HEK293 (cell line): ENCODE data around the gene ZBTB20.

ENCODE experiments used
- CTCF ChIA-PET: fragments of 350-600 bp; formaldehyde crosslinking; extraction: SDS; loops from one replicate; lab custom pipeline; 2021; ENCODE audit warnings: antibody characterized with exemption; lab: Yijun Ruan, JAX
- POLR2A ChIA-PET: fragments of 300-600 bp; formaldehyde crosslinking; extraction: SDS; loops from one replicate; lab custom pipeline; 2020; ENCODE audit warnings: antibody characterized with exemption, inconsistent platforms; lab: Yijun Ruan, JAX
- H3K27ac ChIP-seq: fragments of 200-500 bp; sonication (Bioruptor generic); 2 replicates; pipeline ENCODE4 v1.5.1; 2014; ENCODE audit warnings: low read depth, low read length, control low read depth, inconsistent platforms; ENCODE audit errors: extremely low read depth
- H3K36me3 ChIP-seq, 2 experiments: fragments of 200-500 bp in 1 of 2; sonication (Bioruptor generic) in 1 of 2; 1 replicate in 1 of 2; 2 replicates in 1 of 2; pipeline ENCODE4 v1.5.1; 2014 to 2017; ENCODE audit warnings: inconsistent platforms in 2 of 2, low read length in 2 of 2; ENCODE audit not compliant: control insufficient read depth in 2 of 2, insufficient read depth in 1 of 2
- H3K4me1 ChIP-seq: fragments of 200-500 bp; sonication (Bioruptor generic); 2 replicates; pipeline ENCODE4 v1.5.1; 2014; ENCODE audit warnings: mild to moderate bottlenecking, low read length, inconsistent platforms; ENCODE audit not compliant: control insufficient read depth, insufficient read depth
- H3K4me3 ChIP-seq: 2 replicates; pipeline ENCODE4 v1.5.1; 2011; ENCODE audit warnings: low read depth, mild to moderate bottlenecking, control low read depth, low read length, moderate library complexity
- H3K9me3 ChIP-seq: fragments of 200-500 bp; sonication (Bioruptor generic); 2 replicates; pipeline ENCODE4 v1.5.1; 2014; ENCODE audit warnings: low read depth, low read length, inconsistent platforms; ENCODE audit not compliant: control insufficient read depth, insufficient read depth
- EGR2 ChIP-seq: fragments of 450-650 bp; formaldehyde crosslinking; IDR thresholded peaks from 2 replicates; pipeline ENCODE4 v1.5.1; 2016; ENCODE audit warnings: low read depth, missing biosample characterization, missing genetic modification characterization
- GLI4 ChIP-seq: fragments of 450-650 bp; formaldehyde crosslinking; IDR thresholded peaks from 2 replicates; pipeline ENCODE4 v1.5.1; 2016; ENCODE audit warnings: missing biosample characterization, missing genetic modification characterization
- GLIS2 ChIP-seq: fragments of 450-650 bp; formaldehyde crosslinking; IDR thresholded peaks from 2 replicates; pipeline ENCODE4 v1.5.1; 2016; ENCODE audit warnings: missing biosample characterization, missing genetic modification characterization
- HOXD13 ChIP-seq: sonication (generic); formaldehyde crosslinking; IDR thresholded peaks from 2 replicates; pipeline ENCODE4 v1.8.0; 2022; ENCODE audit warnings: missing genetic modification reagents, borderline replicate concordance
- PRDM6 ChIP-seq: fragments of 450-650 bp; formaldehyde crosslinking; IDR thresholded peaks from 2 replicates; pipeline ENCODE4 v1.5.1; 2017; ENCODE audit warnings: missing biosample characterization, missing genetic modification characterization
- SP2 ChIP-seq: fragments of 450-650 bp; formaldehyde crosslinking; IDR thresholded peaks from 2 replicates; pipeline ENCODE4 v1.5.1; 2016; ENCODE audit warnings: missing biosample characterization, missing genetic modification characterization
- SP3 ChIP-seq: fragments of 450-650 bp; formaldehyde crosslinking; IDR thresholded peaks from 2 replicates; pipeline ENCODE4 v1.5.1; 2016; ENCODE audit warnings: missing biosample characterization, missing genetic modification characterization
- TRIM28 ChIP-seq: IDR thresholded peaks from 2 replicates; pipeline ENCODE4 v1.6.1; 2011; ENCODE audit warnings: low read length, control low read depth, borderline replicate concordance
- ZNF121 ChIP-seq: fragments of 450-650 bp; formaldehyde crosslinking; IDR thresholded peaks from 2 replicates; pipeline ENCODE4 v1.5.1; 2016; ENCODE audit warnings: missing biosample characterization, missing genetic modification characterization
- ZNF138 ChIP-seq: fragments of 450-650 bp; formaldehyde crosslinking; IDR thresholded peaks from 2 replicates; pipeline ENCODE4 v1.5.1; 2016; ENCODE audit warnings: missing biosample characterization, missing genetic modification characterization, borderline replicate concordance
- ZNF184 ChIP-seq: fragments of 450-650 bp; IDR thresholded peaks from 2 replicates; pipeline ENCODE4 v1.5.1; 2018; ENCODE audit warnings: missing biosample characterization, mild to moderate bottlenecking, missing genetic modification characterization
- ZNF223 ChIP-seq: fragments of 450-650 bp; formaldehyde crosslinking; IDR thresholded peaks from 2 replicates; pipeline ENCODE4 v1.5.1; 2016; ENCODE audit warnings: missing biosample characterization, missing genetic modification characterization
- ZNF335 ChIP-seq: fragments of 450-650 bp; formaldehyde crosslinking; conservative IDR thresholded peaks from 2 replicates; pipeline ENCODE4 v1.5.1; 2016; ENCODE audit warnings: missing biosample characterization, missing genetic modification characterization
- ZNF423 ChIP-seq: fragments of 450-650 bp; formaldehyde crosslinking; IDR thresholded peaks from 2 replicates; pipeline ENCODE4 v1.5.1; 2016; ENCODE audit warnings: missing biosample characterization, missing genetic modification characterization
- ZNF529 ChIP-seq: fragments of 450-650 bp; formaldehyde crosslinking; IDR thresholded peaks from 2 replicates; pipeline ENCODE4 v1.5.1; 2017; ENCODE audit warnings: missing genetic modification characterization, missing biosample characterization; ENCODE audit not compliant: insufficient replicate concordance
- ZNF580 ChIP-seq: fragments of 450-650 bp; formaldehyde crosslinking; IDR thresholded peaks from 2 replicates; pipeline ENCODE4 v1.5.1; 2016; ENCODE audit warnings: missing biosample characterization, missing genetic modification characterization
- ZNF585B ChIP-seq: fragments of 450-650 bp; formaldehyde crosslinking; IDR thresholded peaks from 2 replicates; pipeline ENCODE4 v1.5.1; 2016; ENCODE audit warnings: missing biosample characterization, missing genetic modification characterization
- ZNF624 ChIP-seq: fragments of 450-650 bp; formaldehyde crosslinking; IDR thresholded peaks from 2 replicates; pipeline ENCODE4 v1.5.1; 2017; ENCODE audit warnings: missing biosample characterization, missing genetic modification characterization
- ZNF664 ChIP-seq: fragments of 450-650 bp; formaldehyde crosslinking; IDR thresholded peaks from 2 replicates; pipeline ENCODE4 v1.5.1; 2016; ENCODE audit warnings: missing biosample characterization, missing genetic modification characterization
- ZNF707 ChIP-seq: fragments of 450-650 bp; formaldehyde crosslinking; IDR thresholded peaks from 2 replicates; pipeline ENCODE4 v1.5.1; 2016; ENCODE audit warnings: missing biosample characterization, missing genetic modification characterization
- ZNF776 ChIP-seq: fragments of 450-650 bp; formaldehyde crosslinking; IDR thresholded peaks from 2 replicates; pipeline ENCODE4 v1.5.0; 2017; ENCODE audit warnings: missing biosample characterization, missing genetic modification characterization, borderline replicate concordance
- ZNF792 ChIP-seq: fragments of 450-650 bp; formaldehyde crosslinking; IDR thresholded peaks from 2 replicates; pipeline ENCODE4 v1.5.1; 2016; ENCODE audit warnings: missing biosample characterization, missing genetic modification characterization
- ZNF837 ChIP-seq: fragments of 450-650 bp; formaldehyde crosslinking; IDR thresholded peaks from 2 replicates; pipeline ENCODE4 v1.5.1; 2016; ENCODE audit warnings: missing biosample characterization, missing genetic modification characterization
- ZNF843 ChIP-seq: fragments of 450-650 bp; formaldehyde crosslinking; IDR thresholded peaks from 2 replicates; pipeline ENCODE4 v1.5.1; 2016; ENCODE audit warnings: missing biosample characterization, missing genetic modification characterization
- ZXDB ChIP-seq: fragments of 450-650 bp; formaldehyde crosslinking; IDR thresholded peaks from 2 replicates; pipeline ENCODE4 v1.5.1; 2016; ENCODE audit warnings: missing biosample characterization, missing genetic modification characterization
- TF ChIP-seq, protein P1 (sequence below): fragments of 450-650 bp; formaldehyde crosslinking; IDR thresholded peaks from 2 replicates; pipeline ENCODE4 v1.5.1; 2016; ENCODE audit warnings: missing biosample characterization, missing genetic modification characterization

The ZBTB20 gene

GRCh38 chr3:115090712-115091111, 56.4 kb downstream of the ZBTB20 start:
- ChIA-PET CTCF (interaction anchor here (1.2 to 1.7 kb wide), 3 partner anchors 126 to 729 kb away, joined by 4 to 6 read pairs (median 5); no protein-coding TSS in a partner anchor), POLR2A (no interaction called here)
- Histone ChIP-seq H3K4me1 (no peaks in the 10 kb centered on the region), H3K9me3 (no peaks in the 10 kb centered on the region), H3K4me3 (no peak overlapping the region), H3K27ac (no peak overlapping the region), H3K36me3 (no peaks in the 10 kb centered on the region)
- TF ChIP-seq ZNF664 (tag by site-specific recombination) (no peak), ZNF843 (tag by site-specific recombination) (no peak), EGR2 (tag by site-specific recombination) (no peak), ZNF121 (tag by site-specific recombination) (no peak), ZNF624 (tag by site-specific recombination) (no peak), ZNF776 (tag by site-specific recombination) (no peak), ZNF138 (tag by site-specific recombination) (no peak)

- POLR2A ChIA-PET, result no interaction called here
- H3K4me3 ChIP-seq, result no peak overlapping the region
- H3K9me3 ChIP-seq, result no peaks in the 10 kb centered on the region
- TF ChIP-seq ZNF223 (no peak), ZNF792 (tag by site-specific recombination) (no peak), ZNF184 (tag by site-specific recombination) (no peak), ZNF585B (no peak), TRIM28 (no peak), ZNF664 (tag by site-specific recombination) (no peak), ZNF423 (tag by site-specific recombination) (no peak), ZNF707 (tag by site-specific recombination) (no peak), ZNF529 (tag by site-specific recombination) (no peak), GLIS2 (tag by site-specific recombination) (no peak), PRDM6 (tag by site-specific recombination) (no peak), HOXD13 (CRISPR knock-in tag) (no peak), ZXDB (tag by site-specific recombination) (no peak), GLI4 (tag by site-specific recombination) (no peak), ZNF837 (tag by site-specific recombination) (no peak), ZNF580 (no peak), SP3 (tag by site-specific recombination) (no peak), SP2 (no peak), ZNF335 (tag by site-specific recombination) (no peak)
- TF ChIP-seq, protein P1, sequence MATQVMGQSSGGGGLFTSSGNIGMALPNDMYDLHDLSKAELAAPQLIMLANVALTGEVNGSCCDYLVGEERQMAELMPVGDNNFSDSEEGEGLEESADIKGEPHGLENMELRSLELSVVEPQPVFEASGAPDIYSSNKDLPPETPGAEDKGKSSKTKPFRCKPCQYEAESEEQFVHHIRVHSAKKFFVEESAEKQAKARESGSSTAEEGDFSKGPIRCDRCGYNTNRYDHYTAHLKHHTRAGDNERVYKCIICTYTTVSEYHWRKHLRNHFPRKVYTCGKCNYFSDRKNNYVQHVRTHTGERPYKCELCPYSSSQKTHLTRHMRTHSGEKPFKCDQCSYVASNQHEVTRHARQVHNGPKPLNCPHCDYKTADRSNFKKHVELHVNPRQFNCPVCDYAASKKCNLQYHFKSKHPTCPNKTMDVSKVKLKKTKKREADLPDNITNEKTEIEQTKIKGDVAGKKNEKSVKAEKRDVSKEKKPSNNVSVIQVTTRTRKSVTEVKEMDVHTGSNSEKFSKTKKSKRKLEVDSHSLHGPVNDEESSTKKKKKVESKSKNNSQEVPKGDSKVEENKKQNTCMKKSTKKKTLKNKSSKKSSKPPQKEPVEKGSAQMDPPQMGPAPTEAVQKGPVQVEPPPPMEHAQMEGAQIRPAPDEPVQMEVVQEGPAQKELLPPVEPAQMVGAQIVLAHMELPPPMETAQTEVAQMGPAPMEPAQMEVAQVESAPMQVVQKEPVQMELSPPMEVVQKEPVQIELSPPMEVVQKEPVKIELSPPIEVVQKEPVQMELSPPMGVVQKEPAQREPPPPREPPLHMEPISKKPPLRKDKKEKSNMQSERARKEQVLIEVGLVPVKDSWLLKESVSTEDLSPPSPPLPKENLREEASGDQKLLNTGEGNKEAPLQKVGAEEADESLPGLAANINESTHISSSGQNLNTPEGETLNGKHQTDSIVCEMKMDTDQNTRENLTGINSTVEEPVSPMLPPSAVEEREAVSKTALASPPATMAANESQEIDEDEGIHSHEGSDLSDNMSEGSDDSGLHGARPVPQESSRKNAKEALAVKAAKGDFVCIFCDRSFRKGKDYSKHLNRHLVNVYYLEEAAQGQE (tag by site-specific recombination), result no peak
- no peaks in the 10 kb centered on the region for H3K4me1 ChIP-seq
- no peaks in the 10 kb centered on the region for H3K36me3 ChIP-seq
- CTCF ChIA-PET, result interaction anchor here (0.6 kb wide), 1 partner anchor 150 kb away, joined by 3 read pairs; no protein-coding TSS in a partner anchor
- no peak overlapping the region for H3K27ac ChIP-seq
These were observed 57.6 kb downstream of the ZBTB20 start for GRCh38 chr3:115089481-115089880.
